GM08714 (cell line): ENCODE measurements around the gene HRH2.

Experiments used
- H3K4me3 ChIP-seq: fragments of 200-500 bp; sonication (Bioruptor generic); 2 replicates; pipeline ENCODE4 v1.5.1; 2014; ENCODE audit warnings: mild to moderate bottlenecking, low read length, inconsistent platforms
- ZNF274 ChIP-seq: IDR thresholded peaks from 2 replicates; pipeline ENCODE4 v1.6.1; 2012; ENCODE audit warnings: mild to moderate bottlenecking, low read depth, low read length

HRH2 gene

DNA sequence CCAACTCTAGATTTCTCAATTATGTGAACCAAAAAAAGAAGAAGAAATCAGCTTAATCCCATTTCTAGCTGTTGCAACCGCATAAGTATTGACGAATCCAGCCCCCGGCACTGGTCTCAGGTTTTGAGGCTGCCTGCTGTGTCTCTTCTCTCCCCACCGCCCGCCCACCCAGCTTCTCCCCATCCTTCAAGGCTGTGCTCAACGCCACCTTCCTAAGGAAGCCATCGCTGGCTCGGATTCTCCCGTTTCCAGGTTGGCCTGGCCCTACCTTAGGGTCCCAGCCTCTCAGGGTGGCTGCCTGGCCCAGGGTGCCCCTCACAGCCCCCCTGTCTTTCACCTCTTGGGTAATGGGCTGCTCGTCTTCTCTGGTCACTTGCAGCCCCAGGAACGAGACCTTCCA is 77.8 kb downstream of the HRH2 start:
- no peak overlapping the region for H3K4me3 ChIP-seq
- no peak for TF ChIP-seq ZNF274

DNA sequence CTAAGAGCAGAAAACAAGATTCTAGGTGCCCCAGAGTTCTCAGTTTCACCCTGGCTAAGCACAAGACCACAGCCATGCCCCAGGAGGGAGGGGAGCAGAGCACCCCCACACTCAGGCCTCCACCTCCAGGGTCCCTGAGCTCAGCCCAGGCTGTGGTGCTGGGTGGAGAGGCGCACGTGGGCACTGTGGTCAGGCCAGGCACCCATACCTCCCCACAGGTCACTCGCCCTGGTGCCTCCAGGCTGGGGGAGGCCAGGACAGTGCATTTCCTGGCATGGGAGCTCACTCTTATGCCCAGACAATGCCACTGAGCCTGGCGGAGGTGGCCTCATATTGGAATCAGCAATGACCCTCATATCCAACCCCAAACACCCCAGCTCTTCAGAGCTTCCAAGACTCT is 78.8 kb downstream of the HRH2 start:
- H3K4me3 ChIP-seq: no peak overlapping the region
- TF ChIP-seq ZNF274: no peak

- H3K4me3 ChIP-seq: no peak overlapping the region
- TF ChIP-seq ZNF274: no peak
Measured at GRCh38 chr5:175737481-175737880, 79.6 kb downstream of the HRH2 start.

- TF ChIP-seq ZNF274: no peak
- no peak overlapping the region for H3K4me3 ChIP-seq
Measured at GRCh38 chr5:175738126-175738525, 80.3 kb downstream of the HRH2 start.

DNA sequence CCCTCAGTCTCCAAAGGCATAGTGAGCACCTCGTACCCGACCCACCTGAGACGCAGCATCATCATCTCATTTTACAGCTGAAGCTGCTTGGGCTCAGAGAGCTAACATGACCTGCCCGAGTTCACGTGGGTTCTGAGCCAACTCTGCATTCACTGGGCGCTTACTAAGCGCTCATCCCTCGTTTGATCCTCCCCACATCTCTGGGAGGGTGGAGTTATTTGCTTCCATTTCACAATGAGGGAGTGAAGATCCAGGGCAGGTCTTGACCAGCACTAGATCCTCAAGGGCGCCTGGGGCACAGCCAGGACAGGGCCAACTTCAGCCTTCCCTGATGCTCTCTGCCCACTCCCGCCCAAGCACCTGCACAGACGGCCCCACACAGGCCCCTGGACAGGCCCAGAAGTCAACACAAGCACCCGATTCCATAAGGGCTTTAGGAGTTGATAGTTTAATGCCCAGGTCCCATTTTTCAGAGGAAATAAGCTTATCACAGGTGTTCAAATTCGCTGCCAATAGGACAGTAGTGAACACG is 80.8 kb downstream of the HRH2 start:
- H3K4me3 ChIP-seq: no peak overlapping the region
- TF ChIP-seq ZNF274: no peak

GRCh38 chr5:175740014-175740413 is 82.1 kb downstream of the HRH2 start:
- no peak for TF ChIP-seq ZNF274

DNA sequence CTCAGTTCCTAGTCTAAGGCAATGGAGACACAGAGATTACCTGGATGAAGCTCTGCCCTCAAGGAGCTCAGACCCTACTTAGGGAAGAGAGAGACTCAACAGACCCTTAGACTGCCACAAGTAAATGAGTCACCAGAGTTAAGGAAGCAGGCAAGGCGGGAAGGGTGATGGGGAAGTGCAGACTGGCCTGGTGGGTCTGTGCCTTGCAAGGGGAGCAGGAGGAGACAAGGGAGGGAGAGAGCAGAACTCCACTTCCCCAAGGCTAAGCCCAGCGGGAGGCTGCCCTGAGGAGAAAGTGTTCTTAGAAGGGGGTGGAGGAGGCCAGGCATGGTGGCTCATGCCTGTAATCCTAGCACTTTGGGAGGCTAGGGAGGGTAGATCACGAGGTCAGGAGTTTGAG is 83.7 kb downstream of the HRH2 start:
- H3K4me3 ChIP-seq: no peak overlapping the region
- TF ChIP-seq ZNF274: no peak

More at GRCh38 chr5:175740014-175740413, 82.1 kb downstream of the HRH2 start:
- H3K4me3 ChIP-seq: no peak overlapping the region

DNA sequence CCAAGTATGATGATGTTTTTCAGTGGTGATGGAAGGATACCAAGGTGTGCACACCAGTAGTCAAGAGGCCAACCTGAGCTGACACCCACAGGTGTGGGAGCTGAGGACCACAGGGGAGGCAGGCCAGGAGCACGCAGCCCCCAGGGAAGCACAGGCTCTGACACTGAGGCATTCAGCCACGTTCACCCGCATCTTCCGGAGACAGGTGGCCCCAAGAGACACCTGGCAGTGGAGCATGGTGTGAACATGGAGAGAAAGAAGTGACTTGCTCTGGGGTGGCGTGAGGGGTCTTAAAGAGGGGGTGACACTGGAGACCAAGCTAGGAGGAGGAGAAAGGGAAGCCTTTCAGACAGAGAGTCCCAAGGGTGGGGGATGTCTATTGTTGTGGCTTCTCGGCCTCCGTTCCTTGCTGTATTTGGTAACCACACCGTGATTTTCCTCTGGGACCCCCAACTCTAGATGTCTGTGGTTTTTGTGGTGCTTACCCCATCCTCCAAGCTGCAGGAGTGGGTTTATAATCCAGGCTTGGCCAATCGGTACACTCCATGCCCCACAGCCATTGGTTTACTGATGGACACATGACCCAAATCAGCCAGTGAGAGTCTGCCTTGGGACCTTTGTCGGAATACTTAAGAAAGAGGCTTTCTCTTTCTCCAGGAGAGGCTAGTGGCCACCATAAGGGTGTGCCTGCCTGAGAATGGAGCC is 84.6 kb downstream of the HRH2 start:
- TF ChIP-seq ZNF274: no peak
- no peak overlapping the region for H3K4me3 ChIP-seq

GRCh38 chr5:175743676-175744210 is 85.9 kb downstream of the HRH2 start:
- H3K4me3 ChIP-seq: no peak overlapping the region
- TF ChIP-seq ZNF274: no peak

DNA sequence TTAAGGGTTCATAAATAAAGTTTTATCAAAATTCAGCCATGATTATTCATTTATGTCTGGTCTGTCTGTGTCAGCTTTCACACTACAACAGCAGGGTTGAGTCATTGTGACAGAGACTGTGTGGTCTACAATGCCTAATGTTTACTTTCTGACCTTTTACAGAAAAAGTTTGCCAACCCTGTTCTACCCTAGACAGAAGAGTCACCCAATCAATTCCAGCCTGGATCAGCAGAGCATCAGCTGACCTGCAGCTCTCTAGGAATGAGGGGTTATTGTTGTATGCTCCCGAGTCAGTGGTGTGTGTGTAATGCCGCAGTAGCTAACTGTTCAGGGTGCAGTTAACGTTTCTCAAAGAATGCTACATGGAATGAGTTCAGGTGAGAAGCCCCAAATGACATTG is 87.3 kb downstream of the HRH2 start:
- TF ChIP-seq ZNF274: no peak
- H3K4me3 ChIP-seq: no peak overlapping the region

GRCh38 chr5:175746851-175747250 is 89.0 kb downstream of the HRH2 start:
- no peak overlapping the region for H3K4me3 ChIP-seq
- no peak for TF ChIP-seq ZNF274

- no peak overlapping the region for H3K4me3 ChIP-seq
Measured at GRCh38 chr5:175747539-175748060, 89.7 kb downstream of the HRH2 start.

DNA sequence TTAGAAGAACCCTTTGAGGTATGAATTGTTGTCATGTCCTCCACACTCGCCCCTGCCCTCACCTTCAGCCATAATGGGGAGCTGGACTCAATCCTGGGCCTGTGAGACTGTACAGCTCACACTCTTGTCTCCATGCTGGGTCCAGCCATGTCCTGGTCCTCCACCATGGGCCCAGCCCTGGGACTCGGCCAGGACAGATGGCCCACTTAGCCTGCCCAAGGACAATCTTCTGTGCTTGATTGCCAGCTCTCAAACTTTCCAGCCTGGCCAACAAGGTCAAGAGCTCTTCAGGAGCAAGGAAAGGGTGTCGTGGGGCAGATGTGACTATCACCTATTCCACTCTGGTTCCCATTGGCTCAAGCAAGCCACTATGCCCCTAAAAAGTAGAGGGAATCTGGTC is 90.8 kb downstream of the HRH2 start:
- no peak overlapping the region for H3K4me3 ChIP-seq
- TF ChIP-seq ZNF274: no peak

More at GRCh38 chr5:175747539-175748060, 89.7 kb downstream of the HRH2 start:
- no peak for TF ChIP-seq ZNF274

GRCh38 chr5:175749591-175749990 is 91.7 kb downstream of the HRH2 start:
- H3K4me3 ChIP-seq: no peak overlapping the region

DNA sequence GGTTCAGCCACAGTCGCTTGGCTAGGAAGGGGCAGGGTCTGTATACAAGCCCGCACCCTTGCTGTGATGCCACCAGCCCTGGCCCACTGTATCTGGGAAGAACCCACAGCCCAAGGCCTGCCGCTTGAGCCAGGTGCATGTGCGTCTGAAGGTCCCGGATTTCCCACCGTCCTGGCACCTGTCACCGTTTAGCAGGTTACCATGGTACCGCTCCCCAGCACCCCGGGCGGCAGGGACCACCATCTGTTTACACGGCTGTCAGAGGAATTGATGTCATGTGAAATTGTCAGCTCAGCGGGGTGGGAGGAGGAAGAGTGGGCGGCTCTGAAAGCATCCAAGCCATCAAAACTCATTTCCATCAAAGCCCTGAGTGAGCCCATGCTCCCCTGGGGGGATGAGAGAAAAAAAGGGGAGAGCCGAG is 92.7 kb downstream of the HRH2 start:
- TF ChIP-seq ZNF274: no peak
- no peak overlapping the region for H3K4me3 ChIP-seq

More at GRCh38 chr5:175749591-175749990, 91.7 kb downstream of the HRH2 start:
- no peak for TF ChIP-seq ZNF274
